HG03342 (cell line): ENCODE data around the gene PTPRH.
"Not testable (repeated sequence)": the region's sequence is repeated elsewhere in the genome, so short reads cannot be mapped to it uniquely, and the experiment has no call there.

Experiments used
- ATAC-seq: cut with Tn5 transposase; IDR thresholded peaks from one replicate; pipeline ENCODE4 v1.9.1; 2021; ENCODE audit warnings: mild to moderate bottlenecking, moderate library complexity; ENCODE audit not compliant: unreplicated experiment

Gene PTPRH

GRCh38 chr19:55226273-55226672, 17.0 kb upstream of the PTPRH start:
- ATAC-seq: no peak

- ATAC-seq: no peak
Observed at GRCh38 chr19:55225415-55225958, 16.2 kb upstream of the PTPRH start.

GRCh38 chr19:55224679-55225414, 15.5 kb upstream of the PTPRH start:
- not testable (repeated sequence) for ATAC-seq

GRCh38 chr19:55224038-55224665, 14.9 kb upstream of the PTPRH start:
- ATAC-seq: no peak

- ATAC-seq: no peak
Observed at GRCh38 chr19:55223291-55224037, 14.2 kb upstream of the PTPRH start.

- ATAC-seq: no peak
Observed at GRCh38 chr19:55220525-55220924, 11.2 kb upstream of the PTPRH start.

- no peak for ATAC-seq
Observed at GRCh38 chr19:55216461-55217198, 7.3 kb upstream of the PTPRH start.

GRCh38 chr19:55213547-55213946, 4.2 kb upstream of the PTPRH start:
- ATAC-seq: no peak

- ATAC-seq: no peak
Observed at GRCh38 chr19:55212447-55212846, 3.1 kb upstream of the PTPRH start.

GRCh38 chr19:55209693-55210472, 582 bp upstream of the PTPRH start:
- ATAC-seq: no peak

- ATAC-seq: no peak
Observed at GRCh38 chr19:55206664-55207500, 2.4 kb downstream of the PTPRH start.

GRCh38 chr19:55202199-55202598, 7.1 kb downstream of the PTPRH start:
- ATAC-seq: not testable (repeated sequence)

GRCh38 chr19:55199620-55200204, 9.6 kb downstream of the PTPRH start:
- no peak for ATAC-seq

- no peak for ATAC-seq
Observed at GRCh38 chr19:55198651-55199050, 10.7 kb downstream of the PTPRH start.

GRCh38 chr19:55197528-55197927, 11.8 kb downstream of the PTPRH start:
- ATAC-seq: no peak

GRCh38 chr19:55196803-55197202, 12.5 kb downstream of the PTPRH start:
- no peak for ATAC-seq

- no peak for ATAC-seq
Observed at GRCh38 chr19:55193481-55193880, 15.8 kb downstream of the PTPRH start.

- no peak for ATAC-seq
Observed at GRCh38 chr19:55189403-55189835, 19.9 kb downstream of the PTPRH start.

- ATAC-seq: no peak
Observed at GRCh38 chr19:55188625-55189024, 20.7 kb downstream of the PTPRH start.
